Effector memory CD4-positive, alpha-beta T cell (primary cell): ENCODE results near the gene SUPT3H.

Source experiments
- DNase-seq, 3 donors: peaks; one replicate each; pipeline ENCODE4 v3.0.0-alpha.2; 2020
- H3K27ac ChIP-seq: 2 replicates; pipeline ENCODE4 v1.7.0; 2013; ENCODE audit warnings: mild to moderate bottlenecking, low read length, moderate library complexity; ENCODE audit not compliant: insufficient read depth, poor library complexity, severe bottlenecking
- H3K27me3 ChIP-seq: replicated peaks from 2 replicates; pipeline ENCODE4 v1.7.0; 2013; ENCODE audit warnings: mild to moderate bottlenecking, low read length; ENCODE audit not compliant: insufficient read depth, control insufficient read depth, poor library complexity, severe bottlenecking
- H3K36me3 ChIP-seq: 2 replicates; pipeline ENCODE4 v1.7.0; 2013; ENCODE audit warnings: mild to moderate bottlenecking, low read length, moderate library complexity; ENCODE audit not compliant: control insufficient read depth, insufficient read depth
- H3K4me1 ChIP-seq: 2 replicates; pipeline ENCODE4 v1.7.0; 2013; ENCODE audit warnings: low read length, mild to moderate bottlenecking; ENCODE audit not compliant: control insufficient read depth, insufficient read depth, poor library complexity, severe bottlenecking
- H3K4me3 ChIP-seq: 2 replicates; pipeline ENCODE4 v1.7.0; 2013; ENCODE audit warnings: low read length, low read depth, mild to moderate bottlenecking; ENCODE audit not compliant: insufficient read depth, poor library complexity, severe bottlenecking
- H3K9me3 ChIP-seq: 2 replicates; pipeline ENCODE4 v1.7.0; 2013; ENCODE audit warnings: mild to moderate bottlenecking, low read length, moderate library complexity; ENCODE audit not compliant: control insufficient read depth

The SUPT3H gene

GRCh38 chr6:45327956-45328522 lies 49.7 kb downstream of the SUPT3H start, which contains the start of gene RUNX2:
Gene RUNX2, plus strand, starts transcription at chr6:45328330. Its CDS starts 397 bp downstream, at chr6:45328727.
- no peak within 1 kb of the TSS for H3K27ac ChIP-seq
- DNase-seq: no peak

GRCh38 chr6:45326698-45327417 lies 50.9 kb downstream of the SUPT3H start:
- Histone ChIP-seq H3K4me3 (no peak overlapping the region), H3K9me3 (no peaks in the 10 kb centered on the region), H3K27me3 (no peaks in the 10 kb centered on the region), H3K4me1 (no peaks in the 10 kb centered on the region), H3K36me3 (no peaks in the 10 kb centered on the region), H3K27ac (no peak overlapping the region)
- no peak for DNase-seq

More at GRCh38 chr6:45327956-45328522, 49.7 kb downstream of the SUPT3H start, which contains the start of gene RUNX2:
- no peaks in the 10 kb centered on the region for H3K9me3 ChIP-seq
- H3K4me1 ChIP-seq: no peaks in the 10 kb centered on the region
- H3K27me3 ChIP-seq: no peaks in the 10 kb centered on the region
- no peak within 1 kb of the TSS for H3K4me3 ChIP-seq
- no peaks in the 10 kb centered on the region for H3K36me3 ChIP-seq

GRCh38 chr6:45323656-45324224 lies 54.0 kb downstream of the SUPT3H start:
- Histone ChIP-seq H3K36me3 (no peaks in the 10 kb centered on the region), H3K9me3 (no peaks in the 10 kb centered on the region), H3K27me3 (no peaks in the 10 kb centered on the region), H3K4me3 (no peak overlapping the region), H3K27ac (no peak overlapping the region), H3K4me1 (no peaks in the 10 kb centered on the region)
- no peak for DNase-seq

- DNase-seq: no peak
- Histone ChIP-seq H3K4me1 (no peaks in the 10 kb centered on the region), H3K27ac (no peak overlapping the region), H3K9me3 (no peaks in the 10 kb centered on the region), H3K4me3 (no peak overlapping the region), H3K36me3 (no peaks in the 10 kb centered on the region), H3K27me3 (no peaks in the 10 kb centered on the region)
Observed at GRCh38 chr6:45320349-45320748, 57.4 kb downstream of the SUPT3H start.

GRCh38 chr6:45314146-45314545 lies 63.6 kb downstream of the SUPT3H start:
- Histone ChIP-seq H3K27me3 (no peaks in the 10 kb centered on the region), H3K4me3 (no peak overlapping the region), H3K27ac (no peak overlapping the region), H3K4me1 (peaks cover 12% of the 10 kb centered on the region), H3K36me3 (no peaks in the 10 kb centered on the region), H3K9me3 (no peaks in the 10 kb centered on the region)
- no peak for DNase-seq

- Histone ChIP-seq H3K9me3 (no peaks in the 10 kb centered on the region), H3K27me3 (no peaks in the 10 kb centered on the region), H3K4me3 (peak overlapping the region; percentile 9), H3K27ac (no peak overlapping the region), H3K4me1 (peaks cover 12% of the 10 kb centered on the region), H3K36me3 (no peaks in the 10 kb centered on the region)
- peak in 1 of 3 donors; percentile 1 for DNase-seq
Observed at GRCh38 chr6:45310118-45310788, 67.5 kb downstream of the SUPT3H start.

GRCh38 chr6:45305546-45305945 lies 72.2 kb downstream of the SUPT3H start:
- Histone ChIP-seq H3K4me1 (peaks cover 9% of the 10 kb centered on the region), H3K9me3 (no peaks in the 10 kb centered on the region), H3K36me3 (no peaks in the 10 kb centered on the region), H3K27me3 (no peaks in the 10 kb centered on the region), H3K27ac (no peak overlapping the region), H3K4me3 (no peak overlapping the region)
- no peak for DNase-seq

- Histone ChIP-seq H3K9me3 (no peaks in the 10 kb centered on the region), H3K36me3 (no peaks in the 10 kb centered on the region), H3K27ac (no peak overlapping the region), H3K4me3 (no peak overlapping the region), H3K27me3 (no peaks in the 10 kb centered on the region), H3K4me1 (no peaks in the 10 kb centered on the region)
- DNase-seq: no peak
Observed at GRCh38 chr6:45302832-45303231, 74.9 kb downstream of the SUPT3H start.

- Histone ChIP-seq H3K27ac (no peak overlapping the region), H3K27me3 (no peaks in the 10 kb centered on the region), H3K36me3 (no peaks in the 10 kb centered on the region), H3K9me3 (no peaks in the 10 kb centered on the region), H3K4me3 (no peak overlapping the region), H3K4me1 (no peaks in the 10 kb centered on the region)
- DNase-seq: no peak
Observed at GRCh38 chr6:45301348-45302142, 76.2 kb downstream of the SUPT3H start.
